ENCODE measurements around the gene ATP8B2.

Gene ATP8B2

DNA sequence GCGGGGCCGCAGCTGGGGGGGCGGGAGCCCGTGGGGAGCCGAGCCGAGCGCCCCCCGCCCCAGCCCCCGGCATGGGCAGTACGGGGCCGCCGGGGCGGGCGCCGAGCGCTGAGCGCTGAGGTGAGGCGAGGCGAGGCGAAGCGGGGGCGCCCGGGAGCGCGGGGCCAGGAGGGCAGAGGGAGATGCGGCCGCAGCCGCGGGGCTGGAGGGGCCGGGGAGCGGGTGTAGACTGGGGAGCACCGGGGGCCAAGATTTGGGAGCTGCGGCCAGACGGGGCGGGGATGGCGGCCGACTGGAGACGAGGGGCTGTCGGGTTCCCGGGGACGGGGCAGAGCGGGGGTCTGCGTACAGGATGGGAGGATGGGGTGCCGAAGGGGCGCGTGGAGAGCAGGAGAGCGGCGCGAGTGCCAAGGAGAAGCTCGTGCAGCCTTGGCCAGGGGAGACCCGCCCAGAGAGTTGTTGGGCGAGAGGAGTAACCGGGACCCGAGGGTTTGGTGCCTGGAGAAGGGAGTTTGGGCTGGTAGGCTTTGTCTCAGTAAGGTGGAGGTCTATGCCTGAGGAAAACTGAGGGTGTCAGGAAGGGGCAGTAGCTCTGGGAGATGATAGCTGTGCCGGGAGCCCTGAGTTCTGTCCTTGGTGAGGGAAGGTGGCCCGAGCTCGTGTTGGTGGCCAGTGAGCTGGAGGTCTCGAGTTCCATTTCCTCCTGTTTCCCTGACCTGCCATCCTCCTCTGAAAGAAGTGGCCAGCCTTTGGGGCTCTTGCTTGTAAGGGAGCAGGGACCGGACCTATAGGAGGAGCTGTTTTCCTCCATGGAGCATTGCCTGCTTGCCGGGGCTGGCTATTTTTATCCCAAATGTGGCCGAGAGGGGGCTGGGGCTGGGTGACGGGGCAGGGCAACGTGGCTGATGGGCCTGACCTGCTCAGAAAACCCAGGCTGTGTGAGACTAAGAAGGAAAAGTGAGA lies 539 bp downstream of the ATP8B2 start:
- peak; percentile 12; the same call in 2 of the 3 replicates for ATAC-seq (ENCODE audit: insufficient read depth, low read depth)
- no peaks in the 10 kb centered on the region for H3K9me3 ChIP-seq (ENCODE audit: insufficient read depth, low read length, severe bottlenecking)
- H3K79me2 ChIP-seq (ENCODE audit: insufficient read depth, low read length), result peaks cover 13% of the 10 kb centered on the region
- H3K36me3 ChIP-seq (ENCODE audit: insufficient read depth, low read length), result peaks cover 12% of the 10 kb centered on the region
- no peak for DNase-seq
- TF ChIP-seq CTCF (IDR thresholded peaks at IDR 0.05; ENCODE audit: borderline replicate concordance, extremely low read depth, low read length, poor library complexity, severe bottlenecking), result no peak
- no peak for TF ChIP-seq EZH2 (IDR thresholded peaks at IDR 0.05; ENCODE audit: borderline replicate concordance, low read depth, low read length, severe bottlenecking)
- peaks cover 50% of the 10 kb centered on the region for H3K4me1 ChIP-seq (ENCODE audit: insufficient read depth, low read length)
- H4K20me1 ChIP-seq (ENCODE audit: insufficient read depth, low read length), result peaks cover 36% of the 10 kb centered on the region
- peak overlapping the region; percentile 44; the same call in 1 of the 2 replicates for H3K27ac ChIP-seq (ENCODE audit: low read length)
- H3K27me3 ChIP-seq (ENCODE audit: insufficient read depth, low read length, poor library complexity), result no peaks in the 10 kb centered on the region
- H3K4me2 ChIP-seq (ENCODE audit: insufficient read depth, low read length), result peak overlapping the region; percentile 92
- peak overlapping the region; percentile 72 for H2AFZ ChIP-seq (ENCODE audit: low read depth, low read length)
- H3K4me3 ChIP-seq (ENCODE audit: low read depth in 1 of 2, low read length in 2 of 2), result peak overlapping the region; percentile 72 to 77; a peak in 3 of 4 replicates
- H3K9ac ChIP-seq (ENCODE audit: low read depth, low read length), result peak overlapping the region; percentile 70

- no peak for TF ChIP-seq CTCF (IDR thresholded peaks at IDR 0.05; ENCODE audit: borderline replicate concordance, extremely low read depth, low read length, poor library complexity, severe bottlenecking)
- no peak for TF ChIP-seq EZH2 (IDR thresholded peaks at IDR 0.05; ENCODE audit: borderline replicate concordance, low read depth, low read length, severe bottlenecking)
- no peak for ATAC-seq (ENCODE audit: insufficient read depth, low read depth)
- H3K4me1 ChIP-seq (ENCODE audit: insufficient read depth, low read length), result peaks cover 50% of the 10 kb centered on the region
- H3K36me3 ChIP-seq (ENCODE audit: insufficient read depth, low read length), result peaks cover 21% of the 10 kb centered on the region
- H3K4me3 ChIP-seq (ENCODE audit: low read depth in 1 of 2, low read length in 2 of 2), result peak overlapping the region in 1 of 2 experiments; percentile 77; a peak in 2 of 4 replicates
- peaks cover 13% of the 10 kb centered on the region for H3K79me2 ChIP-seq (ENCODE audit: insufficient read depth, low read length)
- no peak overlapping the region for H2AFZ ChIP-seq (ENCODE audit: low read depth, low read length)
- H3K27me3 ChIP-seq (ENCODE audit: insufficient read depth, low read length, poor library complexity), result no peaks in the 10 kb centered on the region
- H3K9me3 ChIP-seq (ENCODE audit: insufficient read depth, low read length, severe bottlenecking), result no peaks in the 10 kb centered on the region
- H3K9ac ChIP-seq (ENCODE audit: low read depth, low read length), result peak overlapping the region; percentile 70; the same call in 1 of the 2 replicates
- H4K20me1 ChIP-seq (ENCODE audit: insufficient read depth, low read length), result peaks cover 36% of the 10 kb centered on the region
- H3K27ac ChIP-seq (ENCODE audit: low read length), result no peak overlapping the region; the same call in 1 of the 2 replicates
- H3K4me2 ChIP-seq (ENCODE audit: insufficient read depth, low read length), result peak overlapping the region; percentile 92
- no peak for DNase-seq
Measured at GRCh38 chr1:154326546-154327465, 1.5 kb downstream of the ATP8B2 start.

- peak overlapping the region in 1 of 2 experiments; percentile 69; a peak in 3 of 4 replicates for H3K4me3 ChIP-seq (ENCODE audit: low read depth in 1 of 2, low read length in 2 of 2)
- peaks cover 50% of the 10 kb centered on the region for H3K4me1 ChIP-seq (ENCODE audit: insufficient read depth, low read length)
- H3K9ac ChIP-seq (ENCODE audit: low read depth, low read length), result peak overlapping the region; percentile 51
- peak overlapping the region; percentile 26; the same call in 1 of the 2 replicates for H3K27ac ChIP-seq (ENCODE audit: low read length)
- H2AFZ ChIP-seq (ENCODE audit: low read depth, low read length), result peak overlapping the region; percentile 55
- H3K79me2 ChIP-seq (ENCODE audit: insufficient read depth, low read length), result peaks cover 13% of the 10 kb centered on the region
- peaks cover 36% of the 10 kb centered on the region for H4K20me1 ChIP-seq (ENCODE audit: insufficient read depth, low read length)
- DNase-seq (peak; percentile 74), ATAC-seq (ENCODE audit: insufficient read depth, low read depth) (peak; percentile 22)
- H3K9me3 ChIP-seq (ENCODE audit: insufficient read depth, low read length, severe bottlenecking), result no peaks in the 10 kb centered on the region
- no peaks in the 10 kb centered on the region for H3K27me3 ChIP-seq (ENCODE audit: insufficient read depth, low read length, poor library complexity)
- TF ChIP-seq EZH2 (IDR thresholded peaks at IDR 0.05; ENCODE audit: borderline replicate concordance, low read depth, low read length, severe bottlenecking) (no peak), CTCF (IDR thresholded peaks at IDR 0.05; ENCODE audit: borderline replicate concordance, extremely low read depth, low read length, poor library complexity, severe bottlenecking) (no peak)
- peaks cover 29% of the 10 kb centered on the region for H3K36me3 ChIP-seq (ENCODE audit: insufficient read depth, low read length)
- peak overlapping the region; percentile 92 for H3K4me2 ChIP-seq (ENCODE audit: insufficient read depth, low read length)
Measured at GRCh38 chr1:154327466-154328317, 2.4 kb downstream of the ATP8B2 start.

Measured in DND-41 (cell line).